ENCODE results near the gene TNFSF12.

The TNFSF12 gene

DNA sequence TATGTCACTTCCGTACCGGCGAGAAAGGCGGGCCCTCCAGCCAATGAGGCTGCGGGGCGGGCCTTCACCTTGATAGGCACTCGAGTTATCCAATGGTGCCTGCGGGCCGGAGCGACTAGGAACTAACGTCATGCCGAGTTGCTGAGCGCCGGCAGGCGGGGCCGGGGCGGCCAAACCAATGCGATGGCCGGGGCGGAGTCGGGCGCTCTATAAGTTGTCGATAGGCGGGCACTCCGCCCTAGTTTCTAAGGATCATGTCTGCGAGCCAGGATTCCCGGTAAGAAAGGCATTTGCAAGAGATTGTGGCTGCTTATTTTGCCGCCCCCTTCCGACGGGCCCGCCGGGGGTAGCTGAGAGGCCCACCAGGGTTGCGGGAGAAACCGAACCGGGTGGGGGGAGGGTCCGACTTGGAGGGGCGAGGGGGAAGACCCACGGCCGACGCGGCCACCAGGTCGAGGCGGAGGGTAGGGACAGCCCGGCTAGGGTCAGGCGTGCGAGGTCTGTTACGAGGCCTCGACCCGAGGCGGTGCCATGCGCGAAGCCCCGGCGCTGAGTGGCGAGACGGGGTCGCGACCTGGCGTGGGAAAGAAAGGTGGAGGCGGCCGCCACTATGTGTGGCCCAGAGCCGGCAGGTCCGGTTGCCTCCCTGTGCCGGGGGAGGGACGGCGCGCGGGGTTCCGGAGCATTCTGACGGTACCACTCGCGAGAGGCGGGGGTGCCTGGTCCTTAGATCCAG, 23.9 kb downstream of the TNFSF12 start:
- peak; percentile 99 for DNase-seq

DNA sequence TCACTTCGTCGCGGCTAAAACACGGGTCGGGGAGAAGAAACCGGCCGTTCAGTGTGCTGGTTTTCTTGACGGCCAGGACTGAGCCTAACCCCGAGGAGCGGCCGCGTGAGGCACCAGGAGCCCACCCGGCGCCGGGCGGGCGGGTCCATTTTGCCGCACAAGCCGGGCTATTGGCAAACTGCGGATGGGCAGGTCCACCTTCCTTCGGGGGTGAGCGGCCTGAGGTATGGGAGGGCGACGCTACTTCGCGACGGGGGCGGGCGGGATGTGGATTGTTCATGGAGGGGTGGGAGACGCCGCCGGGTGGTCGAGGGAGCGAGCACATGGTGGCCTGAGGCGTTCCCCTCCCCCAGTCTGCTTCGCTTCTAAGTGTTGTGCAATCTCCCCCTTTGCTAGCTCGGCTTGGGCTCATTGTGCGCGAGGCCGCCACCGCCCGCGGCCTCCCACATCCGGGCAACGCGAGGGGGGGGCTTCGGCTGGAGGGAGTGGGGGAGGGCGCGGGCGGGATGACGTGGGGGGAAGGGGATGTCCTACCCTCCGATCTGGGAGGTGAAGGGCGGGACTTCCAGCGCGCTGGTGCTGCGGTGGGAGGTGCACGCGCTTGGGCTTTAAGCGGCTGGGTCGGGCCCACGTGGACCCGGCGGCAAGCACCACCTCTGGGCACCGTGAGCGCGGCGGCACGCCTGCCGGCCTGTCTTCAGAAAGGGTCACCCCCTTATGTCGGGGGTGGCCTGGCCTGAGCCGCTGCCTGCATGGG, 24.6 kb downstream of the TNFSF12 start:
- DNase-seq, result peak; percentile 47

DNA sequence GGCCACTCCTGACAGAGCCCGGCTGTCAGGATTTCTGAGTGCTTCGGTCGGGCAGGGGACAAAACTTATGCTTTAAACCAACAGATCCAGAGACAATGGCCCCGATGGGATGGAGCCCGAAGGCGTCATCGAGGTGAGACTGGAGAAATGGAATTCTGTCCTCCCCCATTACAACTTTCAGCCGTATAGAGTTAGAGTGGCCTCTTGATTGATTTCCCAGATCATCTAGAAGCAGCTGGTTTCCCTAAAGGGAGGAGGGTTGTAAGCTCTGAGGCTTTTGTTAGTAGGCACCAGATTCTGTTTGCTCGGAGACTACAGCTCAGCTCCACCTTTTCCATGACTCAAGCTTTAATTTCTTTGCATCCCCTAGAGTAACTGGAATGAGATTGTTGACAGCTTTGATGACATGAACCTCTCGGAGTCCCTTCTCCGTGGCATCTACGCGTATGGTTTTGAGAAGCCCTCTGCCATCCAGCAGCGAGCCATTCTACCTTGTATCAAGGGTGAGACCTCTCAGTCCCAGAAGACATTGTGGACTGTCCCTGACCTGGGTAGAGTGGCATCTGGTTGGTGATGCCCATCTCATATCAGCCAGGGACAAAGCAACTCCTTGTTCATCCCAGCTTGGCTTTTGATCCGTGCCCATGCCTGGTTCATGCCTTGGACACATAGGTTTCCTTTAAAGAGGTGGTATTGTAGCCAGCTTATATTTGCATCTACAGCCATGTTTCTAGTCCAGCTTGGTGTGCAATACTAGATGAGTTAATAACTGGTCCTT, 25.5 kb downstream of the TNFSF12 start:
- DNase-seq, result no peak

DNA sequence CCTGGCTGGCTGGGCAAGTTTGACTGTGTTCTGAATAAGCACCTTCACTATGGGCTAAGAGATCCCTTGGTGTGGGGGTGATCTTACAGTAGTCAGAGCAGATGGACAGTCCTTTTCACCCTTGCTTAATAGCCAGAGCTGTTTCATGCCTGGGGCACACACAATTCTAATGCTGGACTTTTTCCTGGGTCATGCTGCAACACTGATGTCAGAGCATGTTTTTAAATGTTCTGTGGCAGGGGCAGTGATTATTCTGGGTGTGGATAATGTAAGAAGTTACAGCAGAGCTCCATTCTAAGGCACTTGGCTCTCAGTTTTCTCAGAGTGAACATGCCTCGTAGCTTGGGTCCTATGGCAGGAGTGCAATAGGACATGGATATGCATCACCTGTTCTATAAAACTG, 26.6 kb downstream of the TNFSF12 start:
- no peak for DNase-seq

DNA sequence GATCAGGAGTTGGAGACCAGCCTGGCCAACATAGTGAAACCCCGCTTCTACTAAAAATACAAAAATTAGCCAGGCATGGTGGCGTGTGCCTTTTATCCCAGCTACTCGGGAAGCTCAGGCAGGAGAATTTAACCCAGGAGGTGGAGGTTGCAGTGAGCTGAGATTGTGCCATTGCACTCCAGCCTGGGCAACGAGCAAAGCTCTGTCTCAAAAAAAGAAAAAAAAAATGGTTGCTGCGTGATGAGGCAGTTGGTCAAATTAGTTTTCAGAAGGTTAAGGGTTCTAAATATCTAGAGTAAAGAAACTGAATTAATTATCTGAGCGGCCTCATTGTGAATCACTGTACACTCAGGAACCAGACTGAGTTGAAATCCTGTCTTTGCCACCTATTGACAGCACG, 27.1 kb downstream of the TNFSF12 start:
- no peak for DNase-seq

DNA sequence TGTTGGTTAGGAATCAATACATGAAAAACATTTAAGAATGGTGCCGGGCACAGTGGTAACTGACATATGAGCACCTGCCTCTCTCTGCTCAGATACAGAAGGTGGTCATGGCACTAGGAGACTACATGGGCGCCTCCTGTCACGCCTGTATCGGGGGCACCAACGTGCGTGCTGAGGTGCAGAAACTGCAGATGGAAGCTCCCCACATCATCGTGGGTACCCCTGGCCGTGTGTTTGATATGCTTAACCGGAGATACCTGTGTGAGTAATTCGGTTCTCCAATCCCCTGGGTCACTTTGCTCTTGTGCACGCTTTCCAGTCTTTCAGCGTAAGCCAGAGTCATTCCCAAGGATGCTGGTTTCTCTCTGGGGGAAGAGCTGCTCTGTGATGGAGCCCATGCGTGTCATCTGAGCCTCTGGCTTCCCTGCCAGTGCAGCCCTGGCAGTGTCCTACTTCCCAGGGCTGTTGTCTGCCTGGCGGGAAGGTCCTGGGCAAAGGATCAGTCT, 27.6 kb downstream of the TNFSF12 start:
- no peak for DNase-seq

DNA sequence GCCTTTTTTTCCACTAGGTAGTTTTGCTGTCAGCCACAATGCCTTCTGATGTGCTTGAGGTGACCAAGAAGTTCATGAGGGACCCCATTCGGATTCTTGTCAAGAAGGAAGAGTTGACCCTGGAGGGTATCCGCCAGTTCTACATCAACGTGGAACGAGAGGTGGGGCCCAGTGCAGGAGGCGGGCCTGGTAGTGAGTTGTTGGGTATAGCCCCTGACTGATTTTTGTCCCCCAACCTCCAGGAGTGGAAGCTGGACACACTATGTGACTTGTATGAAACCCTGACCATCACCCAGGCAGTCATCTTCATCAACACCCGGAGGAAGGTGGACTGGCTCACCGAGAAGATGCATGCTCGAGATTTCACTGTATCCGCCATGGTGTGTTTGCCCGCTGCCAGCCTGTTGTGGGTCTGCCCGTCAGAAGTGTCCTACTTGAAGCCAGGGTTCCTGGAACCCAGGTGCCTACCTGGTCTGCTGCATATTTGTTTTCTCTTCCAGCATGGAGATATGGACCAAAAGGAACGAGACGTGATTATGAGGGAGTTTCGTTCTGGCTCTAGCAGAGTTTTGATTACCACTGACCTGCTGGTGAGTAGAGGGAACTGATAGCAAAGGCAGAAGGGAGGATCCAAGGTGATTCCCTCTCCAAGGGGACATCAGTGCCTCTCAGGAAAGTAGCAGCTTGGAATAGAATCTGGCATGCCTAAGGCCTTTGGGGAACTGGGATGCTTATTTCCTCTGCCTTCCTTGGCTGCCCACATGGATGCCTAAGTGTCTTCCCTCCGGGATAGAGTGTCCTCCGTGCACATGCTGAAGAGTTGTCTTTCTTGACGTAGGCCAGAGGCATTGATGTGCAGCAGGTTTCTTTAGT, 28.7 kb downstream of the TNFSF12 start:
- DNase-seq, result no peak

DNA sequence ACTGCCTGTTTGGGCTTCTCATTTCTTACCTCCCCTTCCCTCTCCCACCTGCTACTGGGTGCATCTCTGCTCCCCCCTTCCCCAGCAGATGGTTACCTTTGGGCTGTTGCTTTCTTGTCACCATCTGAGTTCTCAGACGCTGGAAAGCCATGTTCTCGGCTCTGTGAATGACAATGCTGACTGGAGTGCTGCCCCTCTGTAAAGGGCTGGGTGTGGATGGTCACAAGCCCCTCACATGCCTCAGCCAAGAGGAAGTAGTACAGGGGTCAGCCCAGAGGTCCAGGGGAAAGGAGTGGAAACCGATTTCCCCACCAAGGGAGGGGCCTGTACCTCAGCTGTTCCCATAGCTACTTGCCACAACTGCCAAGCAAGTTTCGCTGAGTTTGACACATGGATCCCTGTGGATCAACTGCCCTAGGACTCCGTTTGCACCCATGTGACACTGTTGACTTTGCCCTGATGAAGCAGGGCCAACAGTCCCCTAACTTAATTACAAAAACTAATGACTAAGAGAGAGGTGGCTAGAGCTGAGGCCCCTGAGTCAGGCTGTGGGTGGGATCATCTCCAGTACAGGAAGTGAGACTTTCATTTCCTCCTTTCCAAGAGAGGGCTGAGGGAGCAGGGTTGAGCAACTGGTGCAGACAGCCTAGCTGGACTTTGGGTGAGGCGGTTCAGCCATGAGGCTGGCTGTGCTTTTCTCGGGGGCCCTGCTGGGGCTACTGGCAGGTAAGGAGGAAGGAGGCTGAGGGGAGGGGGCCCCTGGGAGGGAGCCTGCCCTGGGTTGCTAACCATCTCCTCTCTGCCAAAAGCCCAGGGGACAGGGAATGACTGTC, 30.4 kb downstream of the TNFSF12 start, which contains the start of gene CD68:
Gene CD68, plus strand, starts transcription at position 638 of the 833 bp plus-strand sequence. Its CDS starts 40 bp downstream, at position 678.
- no peak for DNase-seq

DNA sequence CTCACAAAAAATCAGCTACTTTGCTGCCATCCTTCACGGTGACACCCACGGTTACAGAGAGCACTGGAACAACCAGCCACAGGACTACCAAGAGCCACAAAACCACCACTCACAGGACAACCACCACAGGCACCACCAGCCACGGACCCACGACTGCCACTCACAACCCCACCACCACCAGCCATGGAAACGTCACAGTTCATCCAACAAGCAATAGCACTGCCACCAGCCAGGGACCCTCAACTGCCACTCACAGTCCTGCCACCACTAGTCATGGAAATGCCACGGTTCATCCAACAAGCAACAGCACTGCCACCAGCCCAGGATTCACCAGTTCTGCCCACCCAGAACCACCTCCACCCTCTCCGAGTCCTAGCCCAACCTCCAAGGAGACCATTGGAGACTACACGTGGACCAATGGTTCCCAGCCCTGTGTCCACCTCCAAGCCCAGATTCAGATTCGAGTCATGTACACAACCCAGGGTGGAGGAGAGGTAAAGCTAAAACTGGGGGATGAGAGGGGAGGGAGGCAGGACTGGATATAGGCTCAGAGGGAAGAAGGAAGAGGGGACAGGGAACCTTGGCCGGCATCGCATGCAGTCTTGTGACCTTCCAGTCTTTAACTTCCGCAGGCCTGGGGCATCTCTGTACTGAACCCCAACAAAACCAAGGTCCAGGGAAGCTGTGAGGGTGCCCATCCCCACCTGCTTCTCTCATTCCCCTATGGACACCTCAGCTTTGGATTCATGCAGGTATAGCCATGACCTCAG, 31.2 kb downstream of the TNFSF12 start:
- no peak for DNase-seq

DNA sequence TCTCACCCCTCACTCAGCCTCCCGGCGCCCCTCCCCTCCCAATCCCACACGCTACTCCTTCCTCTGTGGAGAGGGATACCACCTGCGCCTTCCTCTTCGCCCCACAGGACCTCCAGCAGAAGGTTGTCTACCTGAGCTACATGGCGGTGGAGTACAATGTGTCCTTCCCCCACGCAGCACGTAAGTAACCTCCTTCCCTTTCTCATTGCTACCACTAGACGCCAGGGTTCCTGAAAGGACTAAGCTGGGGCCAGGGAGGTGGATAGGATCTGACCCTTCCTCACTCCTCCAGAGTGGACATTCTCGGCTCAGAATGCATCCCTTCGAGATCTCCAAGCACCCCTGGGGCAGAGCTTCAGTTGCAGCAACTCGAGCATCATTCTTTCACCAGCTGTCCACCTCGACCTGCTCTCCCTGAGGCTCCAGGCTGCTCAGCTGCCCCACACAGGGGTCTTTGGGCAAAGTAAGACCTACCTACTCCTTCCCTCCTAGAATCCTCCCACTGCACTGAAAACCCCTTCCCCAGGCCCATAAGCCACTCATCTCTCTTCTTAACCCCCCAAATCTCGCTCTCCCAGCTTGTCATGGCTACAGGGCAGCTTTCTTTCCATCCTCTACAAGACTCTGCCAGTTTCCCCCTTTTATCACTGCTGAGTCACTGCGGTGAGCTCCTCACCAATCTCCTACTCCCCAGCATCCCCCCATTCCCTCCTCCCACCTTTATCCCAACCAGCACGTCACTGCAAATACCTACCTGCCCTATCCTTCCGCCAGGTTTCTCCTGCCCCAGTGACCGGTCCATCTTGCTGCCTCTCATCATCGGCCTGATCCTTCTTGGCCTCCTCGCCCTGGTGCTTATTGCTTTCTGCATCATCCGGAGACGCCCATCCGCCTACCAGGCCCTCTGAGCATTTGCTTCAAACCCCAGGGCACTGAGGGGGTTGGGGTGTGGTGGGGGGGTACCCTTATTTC, 32.0 kb downstream of the TNFSF12 start:
- DNase-seq, result no peak

DNA sequence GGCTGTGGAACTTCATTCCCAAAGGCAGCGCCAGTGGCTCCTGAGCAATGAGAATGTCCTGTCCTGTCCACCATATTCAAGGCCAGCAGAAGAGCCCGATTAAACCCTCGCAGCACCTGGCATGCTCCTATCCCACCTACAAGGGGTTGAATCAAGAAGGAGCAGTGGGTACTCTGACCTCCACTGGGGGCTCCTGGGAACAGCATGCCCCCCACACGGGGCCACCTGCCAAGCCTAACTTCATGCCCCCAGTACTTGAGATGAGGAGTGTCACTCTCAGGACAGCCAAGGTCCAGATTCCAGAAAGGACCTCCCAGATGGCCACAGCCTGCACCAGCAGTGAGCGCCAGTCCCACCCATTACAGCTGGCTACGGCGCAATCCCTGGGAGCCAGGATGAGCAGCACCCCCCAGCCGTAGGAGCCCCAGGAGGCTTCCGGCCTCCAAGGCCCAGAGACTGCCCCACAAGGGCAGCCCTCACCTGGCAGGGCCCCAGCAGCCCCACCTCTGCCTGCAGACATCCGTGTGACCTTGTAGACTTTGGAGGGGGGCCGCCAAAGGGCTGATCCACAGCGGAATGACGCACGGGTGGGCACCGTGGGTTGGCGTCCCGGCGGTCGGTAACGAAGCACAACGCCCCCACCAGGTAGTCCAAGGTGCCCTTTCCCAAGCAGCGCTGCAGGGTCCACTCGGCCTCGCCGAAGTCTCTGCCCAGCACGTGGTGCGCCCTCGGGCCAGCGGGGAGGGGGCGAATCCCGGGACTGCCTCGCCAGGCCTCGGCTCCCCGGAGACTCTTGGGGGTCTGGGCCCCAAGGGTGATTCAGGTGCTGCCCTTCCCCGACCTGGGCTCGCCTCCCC, 33.8 kb downstream of the TNFSF12 start:
- no peak for DNase-seq

DNA sequence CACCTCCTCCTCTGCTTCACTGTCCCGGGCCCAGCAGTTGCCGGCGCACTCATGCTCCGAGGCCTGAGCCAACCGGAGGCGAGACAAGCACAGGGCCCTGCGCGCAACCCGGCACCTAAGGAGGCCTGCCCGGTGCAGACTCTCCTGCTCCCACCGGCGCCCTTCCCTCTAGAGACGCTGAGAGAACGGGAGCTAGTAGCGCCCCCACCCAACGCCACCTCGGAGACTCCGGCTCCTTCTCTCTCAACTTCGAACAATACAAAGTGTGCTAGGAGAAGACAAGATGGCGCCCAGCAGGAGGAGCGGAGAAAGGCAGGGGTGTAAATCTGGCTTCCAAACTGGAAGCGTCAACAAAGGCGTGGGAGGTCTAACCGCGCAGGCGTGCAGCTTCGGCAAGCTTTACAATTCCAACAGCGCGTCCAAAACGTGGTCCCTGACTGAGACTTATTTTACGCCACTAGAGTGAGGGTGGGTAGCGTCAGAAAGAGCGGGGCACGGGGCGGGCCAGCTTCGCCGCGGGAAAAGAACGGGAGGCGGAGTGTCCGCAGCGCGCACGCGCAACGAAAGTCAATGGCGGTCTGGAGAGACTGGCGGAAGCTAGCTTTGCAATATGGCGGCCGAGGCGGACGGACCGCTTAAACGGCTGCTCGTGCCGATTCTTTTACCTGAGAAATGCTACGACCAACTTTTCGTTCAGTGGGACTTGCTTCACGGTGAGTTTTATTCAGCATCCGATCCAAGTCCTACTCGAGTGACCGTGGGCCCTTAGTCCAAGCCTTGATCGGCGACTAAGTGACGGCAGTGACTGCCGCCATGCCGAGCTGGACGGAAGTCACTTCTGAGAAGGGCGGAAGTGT, 34.6 kb downstream of the TNFSF12 start, which contains the start of gene MPDU1:
Gene MPDU1, plus strand, starts transcription at position 600 of the 857 bp plus-strand sequence. Its CDS starts 11 bp downstream, at position 611.
- DNase-seq, result peak; percentile 98

DNA sequence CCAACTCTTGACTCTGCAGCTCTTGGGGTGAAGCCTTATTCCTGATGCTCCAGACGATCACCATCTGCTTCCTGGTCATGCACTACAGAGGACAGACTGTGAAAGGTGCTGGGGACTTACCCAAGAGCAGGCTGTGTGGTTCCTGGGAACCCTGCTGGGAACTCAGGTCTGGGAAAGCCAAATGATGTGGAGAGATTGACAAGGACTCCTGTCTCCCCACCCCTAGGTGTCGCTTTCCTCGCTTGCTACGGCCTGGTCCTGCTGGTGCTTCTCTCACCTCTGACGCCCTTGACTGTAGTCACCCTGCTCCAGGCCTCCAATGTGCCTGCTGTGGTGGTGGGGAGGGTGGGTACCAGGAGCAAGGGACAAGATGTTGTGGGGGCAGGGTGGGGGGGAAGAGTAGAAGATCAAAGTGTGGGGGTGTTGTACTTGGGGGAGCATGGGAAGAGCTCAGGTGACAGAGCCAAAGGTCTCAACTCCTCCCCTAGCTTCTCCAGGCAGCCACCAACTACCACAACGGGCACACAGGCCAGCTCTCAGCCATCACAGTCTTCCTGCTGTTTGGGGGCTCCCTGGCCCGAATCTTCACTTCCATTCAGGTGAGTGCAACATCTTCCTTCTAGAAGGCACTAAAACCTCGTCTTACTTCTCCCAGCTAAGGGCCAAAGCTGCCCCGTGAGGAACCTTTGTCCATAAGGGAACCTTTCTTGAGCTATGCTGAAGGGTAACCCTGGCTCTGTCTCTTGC, 38.0 kb downstream of the TNFSF12 start:
- peak; percentile 19 for DNase-seq

DNA sequence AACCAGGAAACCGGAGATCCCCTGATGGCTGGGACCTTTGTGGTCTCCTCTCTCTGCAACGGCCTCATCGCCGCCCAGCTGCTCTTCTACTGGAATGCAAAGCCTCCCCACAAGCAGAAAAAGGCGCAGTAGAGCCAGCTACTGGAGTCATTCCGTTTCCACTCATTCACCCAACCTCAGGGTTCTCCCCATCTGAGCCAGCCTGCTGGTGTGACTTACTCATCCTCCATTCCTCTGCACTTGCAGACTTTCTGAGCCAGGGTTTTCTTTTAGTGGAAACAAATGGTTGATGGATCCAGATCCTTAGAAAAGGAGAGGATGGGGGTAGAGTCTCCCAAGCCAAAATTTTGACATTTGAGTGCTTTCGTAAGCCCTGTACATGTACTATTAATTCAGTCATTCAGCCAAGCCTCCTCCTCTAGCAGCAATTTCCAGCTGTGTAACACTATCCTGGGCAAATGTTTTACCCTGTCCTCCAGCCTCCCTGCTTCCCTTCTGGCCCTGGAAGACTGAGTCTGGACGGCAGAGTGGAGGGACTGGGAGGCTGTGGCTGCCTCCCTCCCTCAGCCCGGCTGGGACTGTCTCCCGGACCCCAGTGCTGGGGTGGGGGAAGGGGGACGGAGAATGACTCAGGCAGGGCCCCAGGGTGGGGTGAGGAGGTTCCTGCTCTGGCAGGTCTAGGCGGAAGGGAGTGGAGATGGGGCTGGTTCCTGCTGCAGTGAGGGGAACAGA, 38.7 kb downstream of the TNFSF12 start:
- DNase-seq, result no peak

DNA sequence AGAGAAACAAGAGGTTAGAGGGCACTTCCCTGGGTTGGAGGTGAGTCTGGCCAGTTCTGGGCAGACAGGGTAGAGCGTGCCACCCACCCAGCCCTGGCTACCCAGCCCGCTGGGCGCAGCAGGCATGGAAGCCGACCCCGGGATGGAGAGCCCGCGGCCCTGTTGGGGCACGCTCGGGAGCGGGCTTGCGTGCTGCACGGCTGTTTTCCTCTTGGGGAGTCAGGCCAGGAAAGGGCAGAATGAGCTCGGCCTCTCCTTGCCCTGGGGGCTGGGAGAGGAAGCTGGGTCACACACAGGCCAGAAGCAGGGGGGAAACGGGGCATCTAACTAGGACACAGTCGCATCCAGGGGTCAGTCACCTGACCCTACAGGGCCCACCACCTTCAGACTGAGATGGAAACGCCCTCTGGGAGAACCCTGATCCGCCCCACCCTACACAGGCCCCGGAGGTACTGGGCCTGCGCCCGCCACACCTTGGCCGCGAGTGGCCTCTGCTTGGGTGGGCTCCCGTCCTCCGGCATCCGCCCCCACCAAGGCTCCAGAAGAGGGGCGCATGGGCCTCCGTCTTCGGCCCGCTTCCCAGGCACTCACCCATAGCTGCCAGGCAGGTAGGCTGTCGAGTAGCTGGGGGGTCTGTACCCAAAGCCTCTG, 39.8 kb downstream of the TNFSF12 start:
- no peak for DNase-seq
